ENCODE measurements around the gene SLC6A9.

DNA sequence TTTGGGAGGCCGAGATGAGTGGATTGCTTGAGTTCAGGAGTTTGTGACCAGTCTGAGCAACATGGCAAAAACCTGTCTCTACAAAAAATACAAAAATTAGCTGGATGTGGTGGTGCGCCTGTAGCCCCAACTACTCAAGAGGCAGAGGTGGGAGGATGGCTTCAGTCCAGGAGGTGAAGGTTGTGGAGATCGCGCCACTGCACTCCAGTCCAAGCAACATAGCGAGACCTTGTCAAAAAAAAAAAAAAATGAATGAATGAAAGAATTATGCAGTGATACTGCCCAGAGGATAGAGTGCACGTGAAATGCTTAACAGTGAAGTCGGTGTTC, 61.9 kb downstream of the SLC6A9 start:
- TF ChIP-seq, protein P1, sequence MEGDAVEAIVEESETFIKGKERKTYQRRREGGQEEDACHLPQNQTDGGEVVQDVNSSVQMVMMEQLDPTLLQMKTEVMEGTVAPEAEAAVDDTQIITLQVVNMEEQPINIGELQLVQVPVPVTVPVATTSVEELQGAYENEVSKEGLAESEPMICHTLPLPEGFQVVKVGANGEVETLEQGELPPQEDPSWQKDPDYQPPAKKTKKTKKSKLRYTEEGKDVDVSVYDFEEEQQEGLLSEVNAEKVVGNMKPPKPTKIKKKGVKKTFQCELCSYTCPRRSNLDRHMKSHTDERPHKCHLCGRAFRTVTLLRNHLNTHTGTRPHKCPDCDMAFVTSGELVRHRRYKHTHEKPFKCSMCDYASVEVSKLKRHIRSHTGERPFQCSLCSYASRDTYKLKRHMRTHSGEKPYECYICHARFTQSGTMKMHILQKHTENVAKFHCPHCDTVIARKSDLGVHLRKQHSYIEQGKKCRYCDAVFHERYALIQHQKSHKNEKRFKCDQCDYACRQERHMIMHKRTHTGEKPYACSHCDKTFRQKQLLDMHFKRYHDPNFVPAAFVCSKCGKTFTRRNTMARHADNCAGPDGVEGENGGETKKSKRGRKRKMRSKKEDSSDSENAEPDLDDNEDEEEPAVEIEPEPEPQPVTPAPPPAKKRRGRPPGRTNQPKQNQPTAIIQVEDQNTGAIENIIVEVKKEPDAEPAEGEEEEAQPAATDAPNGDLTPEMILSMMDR (IDR thresholded peaks at IDR 0.05 in 8 of 11, conservative IDR thresholded peaks at IDR 0.05 in 3 of 11) = no peak
- no peak for TF ChIP-seq POLR2A (IDR thresholded peaks at IDR 0.05)
- no peak for TF ChIP-seq POLR2AphosphoS5 (IDR thresholded peaks at IDR 0.05)

All from spleen (tissue), 7 donors.